GM19397 (cell line): ENCODE results near the gene ALS2CL.

Experiments
- ATAC-seq: cut with Tn5 transposase; IDR thresholded peaks from one replicate; pipeline ENCODE4 v1.9.1; 2021; ENCODE audit warnings: mild to moderate bottlenecking, moderate library complexity; ENCODE audit not compliant: unreplicated experiment

The ALS2CL gene

DNA sequence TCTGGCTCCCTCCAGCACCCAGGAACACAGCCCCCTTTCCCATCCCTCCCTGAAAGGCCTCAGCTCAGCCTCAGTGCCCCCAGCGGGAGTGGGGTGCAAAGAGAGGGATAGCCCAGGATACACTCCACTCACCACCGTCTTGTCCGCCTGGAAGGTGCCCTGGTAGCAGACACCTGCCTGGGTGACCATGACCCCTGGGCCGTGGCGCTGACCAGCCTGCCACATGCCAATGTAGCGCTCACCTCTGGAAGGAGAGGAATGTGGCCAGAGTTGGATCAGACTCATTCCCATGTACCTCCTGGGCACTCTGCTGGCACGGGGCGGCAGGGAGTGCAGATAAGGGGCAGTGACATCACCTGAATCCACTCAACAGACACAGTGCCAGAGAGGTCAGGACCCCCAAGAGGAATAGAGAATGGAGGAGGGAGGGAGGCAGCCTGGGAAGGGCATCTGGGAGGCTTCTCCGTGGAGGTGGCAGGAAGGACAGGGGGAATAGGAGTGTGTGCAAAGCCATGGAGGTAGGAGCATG, 13.1 kb downstream of the ALS2CL start:
- ATAC-seq: no peak

DNA sequence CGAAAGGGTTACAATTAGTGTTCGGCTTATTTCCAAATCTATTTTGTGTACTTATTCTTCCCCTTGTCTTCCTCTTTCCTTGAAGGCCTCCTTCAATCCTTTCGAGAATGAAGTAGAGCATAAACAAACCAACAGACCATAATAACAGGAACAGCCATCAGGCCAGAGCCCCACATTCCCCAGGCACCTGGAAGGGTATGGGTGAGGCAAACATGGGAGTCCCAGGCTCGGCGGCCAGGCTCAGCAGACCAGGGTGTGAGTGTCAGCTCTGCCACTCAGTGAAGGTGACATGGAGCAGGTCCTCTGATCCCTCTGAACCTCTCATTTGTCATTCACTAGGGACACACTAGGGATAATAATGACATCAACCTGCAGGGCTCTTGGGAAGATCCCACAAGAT, 13.8 kb downstream of the ALS2CL start:
- no peak for ATAC-seq

DNA sequence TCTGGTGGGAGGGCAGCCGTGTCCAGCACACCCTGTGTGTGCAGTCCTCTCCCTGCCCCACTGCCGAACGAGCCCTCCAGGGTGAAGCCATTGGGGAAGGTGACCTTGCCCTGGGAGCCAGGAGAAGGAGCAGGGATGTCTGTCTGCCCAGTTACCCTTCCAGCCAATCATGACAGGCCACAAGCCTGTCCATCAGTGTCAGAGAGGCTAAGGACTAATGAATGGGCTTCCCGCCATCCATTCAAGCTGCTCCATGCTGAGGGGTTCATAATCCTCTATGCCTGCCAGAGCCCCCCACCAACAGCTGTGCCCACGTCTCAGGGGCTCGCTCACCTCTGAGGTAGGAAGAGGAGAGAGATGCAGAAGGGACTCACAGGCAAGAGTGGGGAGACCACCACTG, 15.2 kb downstream of the ALS2CL start:
- no peak for ATAC-seq

DNA sequence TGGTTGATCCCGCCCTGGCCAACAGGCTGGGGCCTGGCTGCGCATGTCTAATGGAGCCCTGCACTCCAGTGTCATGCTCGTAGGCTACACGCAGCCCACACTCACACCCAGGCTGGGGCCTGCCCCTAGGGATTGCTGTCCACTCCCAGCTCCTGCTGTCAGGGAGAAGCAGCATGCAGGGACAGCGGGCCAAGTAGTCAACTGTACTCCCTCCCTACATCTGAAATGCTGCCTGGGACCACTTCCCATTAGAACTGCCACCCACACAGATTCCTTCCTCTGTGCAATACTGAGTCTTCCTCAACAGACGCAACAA, 16.1 kb downstream of the ALS2CL start:
- ATAC-seq: no peak

DNA sequence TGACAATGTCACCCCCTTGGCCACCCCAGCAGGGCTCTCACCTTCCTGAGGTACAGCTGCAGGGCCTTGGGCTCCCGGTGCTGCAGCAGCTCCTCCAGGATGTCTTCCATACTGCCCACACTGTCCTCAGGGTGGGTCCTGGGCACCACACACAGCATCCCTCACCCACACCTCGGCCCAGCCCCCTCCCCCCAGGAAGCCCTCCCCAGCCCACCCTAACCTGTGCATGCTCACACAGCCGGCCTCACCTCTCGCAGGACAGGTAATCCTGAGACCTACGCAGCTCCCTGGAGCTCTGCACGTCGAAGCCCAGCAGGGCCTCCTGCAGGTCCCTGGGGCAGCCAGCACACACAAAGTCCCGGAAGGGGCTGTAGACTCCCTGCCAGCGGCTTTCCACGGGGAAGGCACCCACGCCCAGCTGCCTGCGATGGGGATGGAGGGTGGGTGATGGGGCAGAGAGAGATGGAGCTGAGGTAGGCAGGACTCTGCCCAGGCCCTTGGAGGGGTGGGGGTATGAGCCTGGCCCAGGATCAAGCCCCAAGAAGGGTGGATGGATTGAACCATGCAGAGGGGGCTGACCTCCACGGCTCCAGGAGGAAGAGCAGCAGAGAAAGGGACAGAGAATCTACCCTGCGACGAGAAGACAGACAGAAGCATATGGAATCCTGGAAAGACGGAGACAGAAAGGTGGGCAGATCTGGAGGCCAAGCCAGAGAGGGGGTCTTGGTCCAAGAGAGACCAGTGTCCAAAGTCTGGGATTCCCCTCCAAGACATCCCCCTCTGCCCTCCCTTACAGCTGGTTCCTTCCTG, 16.7 kb downstream of the ALS2CL start:
- ATAC-seq: no peak

DNA sequence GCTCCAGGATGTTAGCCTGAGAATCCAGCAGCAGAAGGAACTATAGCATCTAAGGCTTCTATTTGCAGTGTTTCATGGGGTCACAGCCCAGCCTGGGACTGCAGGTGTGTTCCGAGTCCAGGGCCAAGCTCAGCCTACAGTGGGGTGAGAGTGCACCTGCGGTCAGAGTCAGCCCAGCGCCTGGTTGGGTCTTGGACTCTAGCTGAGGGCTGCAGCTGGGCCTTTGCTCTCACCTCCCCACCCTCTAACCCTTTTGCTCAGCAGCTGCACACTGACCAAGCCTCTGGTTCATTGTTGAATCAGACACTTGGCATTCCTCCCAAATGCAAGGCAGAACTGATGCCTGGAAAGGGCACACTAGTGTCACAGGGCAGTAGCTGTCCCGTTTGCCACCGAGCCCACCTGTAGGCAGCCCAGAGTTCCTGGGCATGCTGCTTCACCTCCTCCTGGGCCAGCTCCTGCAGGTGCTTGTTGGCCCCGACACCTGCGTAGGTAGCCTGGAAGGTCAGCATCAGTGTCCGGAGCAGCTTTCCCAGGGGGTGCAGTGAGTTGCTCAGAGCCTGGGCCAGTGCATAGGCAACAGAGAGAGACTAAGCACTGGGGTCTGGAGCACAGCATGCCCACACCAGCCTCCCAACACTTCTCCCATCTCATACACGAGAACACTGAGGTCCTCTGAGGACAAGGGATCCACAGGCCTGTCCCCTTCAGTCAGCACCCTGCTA, 17.5 kb downstream of the ALS2CL start:
- no peak for ATAC-seq

DNA sequence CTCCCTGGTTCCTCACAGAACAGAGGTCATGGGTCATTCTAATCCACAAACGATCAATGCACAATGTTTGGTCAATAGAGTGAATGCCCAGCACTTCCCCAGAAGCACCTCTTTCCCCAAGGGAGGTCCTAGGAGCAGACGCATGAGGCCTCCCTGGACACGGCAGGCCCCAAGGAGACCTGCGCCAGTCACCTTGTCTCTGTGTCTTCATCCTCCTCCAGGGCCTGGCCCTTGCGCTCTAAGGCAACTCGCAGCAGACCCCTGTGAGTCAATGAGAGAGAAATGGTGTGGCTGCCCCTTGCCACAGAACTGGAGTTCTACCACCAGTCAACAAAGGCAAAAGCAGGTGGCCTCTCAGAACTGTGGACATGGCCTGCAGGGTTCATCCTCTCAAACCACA, 18.1 kb downstream of the ALS2CL start:
- no peak for ATAC-seq

DNA sequence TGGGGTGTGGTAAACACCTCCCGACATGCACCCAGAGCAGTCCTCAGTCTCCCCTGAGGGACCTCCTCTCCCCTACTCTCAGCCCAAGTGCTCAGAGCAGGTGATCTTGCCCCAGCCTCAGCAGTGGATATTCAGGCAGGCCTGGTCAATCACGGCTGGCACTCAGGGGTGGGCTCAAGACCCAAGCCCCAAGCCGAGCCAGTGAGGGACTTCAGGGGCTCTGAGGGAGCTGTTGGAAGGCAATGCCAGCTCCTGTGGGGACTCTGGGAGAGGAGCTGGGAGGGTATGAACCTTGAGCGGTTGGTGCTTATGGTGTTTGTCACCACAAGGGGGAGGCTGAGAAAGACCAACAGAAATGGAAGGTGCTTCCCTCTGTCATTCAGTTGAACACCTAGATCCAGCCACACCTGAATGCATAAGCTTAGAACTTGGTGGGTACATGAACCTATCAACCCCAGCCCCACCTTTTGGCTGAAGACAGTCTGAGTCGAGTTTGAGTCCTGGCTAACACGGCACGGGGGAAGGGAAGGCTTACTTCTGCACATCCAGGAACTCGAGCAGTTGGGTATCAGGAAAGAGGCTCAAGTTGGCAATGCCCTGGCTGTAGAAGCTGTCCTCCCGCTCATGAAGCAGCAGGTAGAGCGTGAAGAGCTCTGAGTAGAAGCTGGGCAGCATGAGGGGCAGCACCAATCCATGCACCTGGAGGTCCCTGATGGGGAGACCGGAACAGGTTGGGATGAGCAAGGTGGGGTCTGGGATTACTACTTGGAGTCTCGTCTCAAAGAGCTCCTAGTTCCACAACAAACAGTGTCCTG, 19.2 kb downstream of the ALS2CL start:
- ATAC-seq: no peak

DNA sequence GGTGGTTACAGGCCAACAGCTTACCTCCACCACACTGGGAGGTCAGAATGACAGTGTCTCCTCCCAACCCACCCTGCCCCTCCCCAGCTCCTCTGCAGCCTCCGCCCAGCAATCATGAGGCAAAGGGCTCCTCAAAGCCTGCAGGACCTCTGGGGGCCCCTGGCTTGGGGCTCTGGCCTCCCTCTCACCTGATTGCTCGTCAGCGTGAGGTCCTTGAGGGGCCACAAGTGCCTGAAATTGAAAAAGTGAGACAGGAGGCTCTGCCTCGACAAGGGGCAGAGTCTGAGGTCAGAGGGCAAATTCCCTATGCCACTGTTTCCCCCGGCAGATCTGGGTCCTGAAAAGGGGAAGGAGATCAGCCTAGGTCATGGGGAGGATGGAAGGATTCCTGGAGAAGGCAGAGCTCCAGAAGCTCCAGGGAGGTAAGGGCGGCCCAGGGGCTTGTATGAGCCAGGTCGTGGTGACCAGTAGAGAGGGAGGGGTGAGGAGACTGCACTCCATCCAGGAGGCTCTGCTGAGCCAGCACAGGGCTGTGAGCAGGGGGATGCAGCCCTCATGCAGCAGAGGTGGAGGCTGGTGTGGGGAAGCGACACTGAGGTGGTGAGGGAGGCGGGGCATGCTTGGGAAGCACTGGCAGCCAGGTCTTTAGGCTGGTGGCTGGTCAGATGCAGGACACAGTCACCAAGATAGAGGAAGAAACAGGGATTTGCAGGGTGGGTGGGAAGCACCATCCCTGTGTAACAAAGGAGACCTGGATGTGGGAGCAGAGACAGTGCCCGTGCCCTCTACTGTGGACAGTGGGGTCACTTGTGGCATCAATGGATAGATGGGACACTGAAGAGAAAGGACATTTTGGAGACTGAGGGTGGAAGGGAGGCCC, 20.1 kb downstream of the ALS2CL start:
- no peak for ATAC-seq

DNA sequence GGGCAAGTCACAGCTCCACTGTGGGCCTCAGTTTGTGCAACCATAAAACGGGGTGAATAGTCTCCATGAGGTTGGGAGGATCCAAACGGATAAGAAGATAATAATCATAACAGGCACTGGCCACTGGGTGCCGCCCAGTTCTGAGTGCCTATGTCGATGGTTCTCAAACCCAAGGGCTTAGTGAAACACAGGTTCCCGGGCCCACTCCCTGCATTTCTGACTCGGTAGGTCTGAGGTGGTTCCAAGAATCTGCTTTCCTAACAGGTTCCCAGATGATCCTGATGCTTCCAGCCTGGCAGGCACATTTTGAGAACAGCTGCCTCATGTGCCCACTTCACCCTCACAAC, 21.2 kb downstream of the ALS2CL start:
- no peak for ATAC-seq

DNA sequence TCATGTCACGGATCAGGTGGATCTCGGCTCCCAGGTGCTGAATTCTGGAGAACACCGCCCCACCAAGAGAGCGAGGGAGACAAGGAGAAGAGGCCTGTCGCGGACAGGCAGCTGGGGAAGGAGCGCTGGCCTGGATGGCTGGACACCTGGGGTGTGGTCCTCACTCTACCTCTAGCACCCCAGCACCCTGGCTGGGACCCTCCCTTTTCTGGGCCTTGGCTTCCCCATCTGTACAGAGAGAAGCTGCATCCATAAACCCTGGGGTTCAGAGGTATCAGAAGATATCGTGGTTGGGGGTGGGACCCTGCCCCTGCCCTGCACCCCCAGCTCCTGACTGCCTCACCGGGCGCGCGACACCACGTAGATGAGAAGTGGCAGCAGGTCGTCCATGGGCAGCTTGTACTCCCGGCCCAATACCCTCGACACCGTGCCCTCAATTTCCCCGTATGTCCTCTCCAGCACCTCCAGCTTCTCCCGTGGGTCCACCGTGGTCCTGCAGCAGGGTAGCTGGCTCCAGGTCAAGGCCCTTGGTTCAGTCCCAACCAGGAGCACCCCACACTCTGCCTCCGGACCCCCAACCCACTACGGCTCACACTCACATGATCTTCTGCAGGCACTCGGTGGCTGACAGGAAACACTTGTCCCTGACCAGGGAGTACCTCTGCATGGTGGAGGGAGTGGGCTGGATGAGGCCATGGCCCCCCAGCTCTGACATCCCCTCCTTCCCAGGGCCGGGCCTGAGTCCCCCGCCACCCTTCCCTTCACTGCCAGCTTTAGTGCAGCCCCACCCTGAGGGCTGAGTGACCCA, 21.7 kb downstream of the ALS2CL start:
- no peak for ATAC-seq

DNA sequence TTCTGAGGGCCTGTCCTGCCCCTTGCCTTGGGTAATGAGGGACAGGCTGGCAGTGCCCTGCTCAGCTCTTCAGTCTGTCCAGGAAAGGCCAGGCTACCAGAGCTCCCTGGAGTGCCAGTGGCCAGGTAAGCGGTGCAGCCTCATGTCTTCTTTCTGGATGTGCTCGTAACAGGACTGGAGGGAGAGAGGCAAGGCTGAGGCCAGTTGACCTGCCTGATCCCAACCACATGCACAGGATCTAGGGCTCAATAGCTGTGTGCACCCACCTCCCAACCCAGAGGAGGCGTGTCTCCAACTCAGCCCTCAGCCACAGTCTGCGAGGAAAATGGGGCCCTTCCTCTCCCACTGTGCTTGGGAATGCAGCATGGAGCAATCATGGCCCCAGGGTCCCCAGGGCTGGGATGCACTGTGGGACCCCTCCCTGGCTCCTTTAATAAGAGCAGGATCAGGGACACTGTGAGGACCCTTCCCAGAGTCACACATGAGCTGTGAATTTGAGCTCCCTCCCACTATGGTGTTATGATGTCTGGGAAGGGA, 22.5 kb downstream of the ALS2CL start:
- ATAC-seq: no peak

DNA sequence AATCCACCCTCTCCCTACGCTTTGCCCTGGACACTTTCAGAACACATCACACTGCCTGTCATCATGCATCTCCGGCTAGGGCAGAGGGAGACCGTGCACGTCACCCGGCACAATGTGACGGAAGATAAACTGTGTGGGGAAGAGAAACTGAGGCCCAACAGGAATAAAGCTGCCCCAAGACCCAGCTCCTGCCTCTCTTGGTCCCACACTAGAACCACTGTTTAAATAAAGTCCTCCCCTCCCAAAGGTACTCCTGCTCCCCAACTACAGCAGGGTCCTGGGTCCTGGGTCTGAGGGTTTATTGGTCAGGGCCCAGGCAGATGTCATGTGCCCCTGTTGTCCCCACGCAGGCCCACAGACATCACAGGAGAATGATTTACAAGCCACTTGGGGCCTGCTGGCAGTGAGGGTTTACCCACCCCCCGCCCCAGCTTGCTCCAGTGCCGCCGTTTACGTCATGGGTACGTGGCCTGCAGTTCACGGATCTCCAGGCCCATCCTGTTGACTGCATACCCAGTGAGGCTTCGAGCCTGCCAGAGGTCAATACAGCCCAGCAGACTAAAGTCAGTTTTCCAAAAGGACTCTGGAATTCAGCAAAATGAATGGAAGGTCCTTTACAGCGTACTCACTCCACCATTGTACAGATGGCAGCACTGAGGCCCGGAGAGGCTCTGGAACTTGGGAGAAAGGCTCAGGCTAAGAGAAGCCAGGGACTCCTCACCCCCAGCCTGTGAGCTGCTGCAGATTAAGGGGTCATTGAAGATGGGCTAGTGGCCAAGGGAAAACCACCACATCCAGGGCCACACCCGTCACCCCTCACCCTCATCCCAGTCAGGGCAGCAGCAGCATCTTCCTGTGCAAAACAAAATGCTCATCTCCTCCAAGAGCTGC, 23.2 kb downstream of the ALS2CL start:
- ATAC-seq: no peak

DNA sequence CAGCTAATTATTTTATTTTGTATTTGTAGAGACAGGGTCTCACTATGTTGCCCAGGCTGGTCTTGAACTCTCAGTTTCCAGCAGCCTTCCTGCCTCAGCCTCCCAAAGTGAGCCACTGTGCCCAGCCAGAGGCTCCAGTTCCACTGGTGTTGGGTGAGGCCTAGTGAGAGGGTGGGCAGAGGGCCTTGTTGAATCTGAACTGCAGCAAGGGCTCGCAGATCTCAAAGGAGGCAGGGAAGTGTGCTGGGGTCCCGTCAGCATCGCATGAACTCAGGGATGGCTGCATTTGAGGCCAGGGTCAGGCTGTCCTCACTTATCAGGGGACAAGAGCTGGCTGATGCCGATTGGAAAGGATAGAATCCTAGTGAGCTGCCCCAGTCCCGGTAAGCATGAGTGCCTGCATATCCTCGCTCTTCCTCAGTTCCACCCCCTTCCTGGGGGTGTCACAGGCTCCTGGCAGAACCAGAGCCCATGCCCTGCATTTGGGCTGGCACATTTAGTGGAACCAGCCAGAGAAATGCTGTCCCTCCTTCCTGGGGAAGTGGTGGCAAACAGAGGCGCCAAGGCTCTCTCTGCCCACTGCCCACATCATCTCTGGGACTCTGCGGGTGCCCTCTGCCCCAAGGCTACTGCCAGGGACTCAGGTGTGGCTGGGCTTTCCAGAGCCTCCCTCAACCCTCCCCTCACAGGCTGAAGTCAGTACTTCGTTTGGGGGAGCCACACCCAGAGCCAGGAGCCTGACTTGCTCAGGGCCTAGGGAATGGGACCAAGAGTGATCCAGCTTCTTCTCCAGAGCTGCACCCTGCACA, 24.1 kb downstream of the ALS2CL start:
- no peak for ATAC-seq

DNA sequence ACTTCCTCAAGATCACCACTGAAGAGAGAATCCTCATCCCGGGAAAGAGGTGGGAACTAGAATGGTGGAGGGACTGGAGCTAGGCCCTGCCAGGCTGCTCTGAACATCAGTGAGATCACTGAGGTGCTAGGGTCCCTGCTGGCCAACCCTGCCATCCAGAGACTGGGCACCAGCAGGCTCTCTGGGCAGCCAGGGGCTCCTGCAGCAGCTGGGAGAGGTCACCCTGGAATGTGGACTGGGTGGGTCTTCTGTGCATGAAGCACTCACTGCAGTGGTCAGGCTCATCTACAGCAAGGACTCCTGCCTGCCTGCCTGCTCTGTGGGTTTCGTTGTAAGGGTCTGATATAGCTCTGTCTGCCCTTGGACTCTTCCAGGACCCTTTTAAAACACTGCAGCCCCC, 24.9 kb downstream of the ALS2CL start:
- ATAC-seq: no peak

DNA sequence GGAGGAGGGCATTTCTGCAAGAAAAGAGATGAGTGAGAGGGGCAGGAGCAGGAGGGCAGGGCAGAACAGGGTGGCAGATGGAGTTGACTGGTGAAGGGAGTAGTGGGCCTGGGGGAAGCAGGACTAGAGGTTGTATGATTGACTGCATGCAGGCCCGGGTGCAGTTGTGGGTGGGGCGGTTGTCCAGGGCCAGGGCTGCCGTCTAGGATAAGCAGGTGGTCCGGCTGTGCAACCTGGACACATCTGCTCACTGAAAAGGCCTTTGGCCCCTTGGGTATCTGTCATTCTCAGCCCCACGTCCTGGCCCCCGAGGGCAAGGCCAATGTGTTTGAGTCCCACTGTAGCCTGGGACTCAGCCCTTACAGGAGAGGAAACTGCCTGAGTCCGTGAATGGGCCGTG, 25.4 kb downstream of the ALS2CL start:
- no peak for ATAC-seq

DNA sequence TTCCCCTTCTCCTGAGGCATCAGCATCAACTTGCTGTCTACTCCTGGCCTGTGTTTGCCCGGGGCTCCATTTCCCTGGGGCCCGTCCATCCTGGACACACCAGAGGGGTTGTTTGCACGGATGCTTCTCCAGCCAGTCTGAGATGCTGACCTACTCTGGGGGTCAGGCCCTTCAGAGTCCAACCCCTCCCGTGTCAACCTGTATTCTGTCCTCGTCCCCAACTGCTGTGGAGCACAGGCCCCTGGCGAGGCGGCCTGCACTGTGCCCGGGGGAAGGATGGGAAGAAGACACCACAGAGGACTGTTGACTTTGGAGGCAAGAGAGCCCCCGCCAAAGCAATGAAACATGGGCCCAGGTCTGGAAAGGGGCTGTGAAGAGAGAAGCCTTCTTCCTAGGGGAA, 25.8 kb downstream of the ALS2CL start:
- no peak for ATAC-seq
